K562 (cell line): ENCODE measurements around the gene TMEM132D. TPM values are rescaled to one million over a fixed set of nuclear protein-coding genes. Genes with fewer than 3 reads are reported as not detected.

Experiments used
- ATAC-seq: fragments of 200-7000 bp; cut with Tn5 transposase; 3 replicates; pipeline ENCODE4 v1.9.1; 2020; ENCODE audit warnings: moderate library complexity
- BruUV-seq: library from RNA; stranded (reverse); fragments of 400-500 nt; replicated peaks from 2 replicates; lab custom pipeline; 2021; lab: Mats Ljungman, UMichigan
- CTCF ChIA-PET: fragments of 300-600 bp; formaldehyde crosslinking; extraction: SDS; loops from one replicate; lab custom pipeline; 2021; ENCODE audit warnings: low intra/inter-chr PET ratio; lab: Yijun Ruan, JAX
- POLR2A ChIA-PET: fragments of 300-600, 350-650 bp; sonication (Branson Sonifier 250); formaldehyde crosslinking; extraction: SDS; loops from one replicate; lab custom pipeline; 2021; ENCODE audit warnings: antibody characterized with exemption, inconsistent platforms; lab: Yijun Ruan, JAX
- DNase-seq, 4 experiments: peaks; one replicate each; pipeline versions ENCODE4 v3.0.0 to v3.0.0-alpha.2; 2011 to 2018; ENCODE audit warnings: low spot score in 3 of 4, mixed read lengths in 3 of 4; ENCODE audit errors: extremely low read depth in 1 of 4
- FAIRE-seq: peaks from 2 replicates; lab custom pipeline; 2011; peaks lifted over from hg19 to GRCh38; lab: Jason Lieb, UNC
- H2AFZ ChIP-seq: 2 replicates; pipeline ENCODE4 v1.6.0; 2011; ENCODE audit warnings: low read depth, low read length, control low read depth, inconsistent platforms
- H3K27ac ChIP-seq: fragments of 200-600 bp; 3 replicates; pipeline ENCODE4 v1.8.0; 2011; ENCODE audit warnings: low read depth, mild to moderate bottlenecking, control low read depth, inconsistent platforms, low read length, moderate library complexity, mixed read lengths; ENCODE audit errors: extremely low read depth
- H3K27me3 ChIP-seq, 2 experiments: fragments of 300-600 bp in 1 of 2; 2 replicates in 1 of 2; 3 replicates in 1 of 2; pipeline versions ENCODE4 v1.6.0 to v1.8.0; 2011; ENCODE audit warnings: inconsistent platforms in 2 of 2, low read length in 2 of 2, mild to moderate bottlenecking in 1 of 2, mixed read lengths in 1 of 2, moderate library complexity in 1 of 2; ENCODE audit not compliant: control insufficient read depth in 2 of 2, insufficient read depth in 2 of 2
- H3K36me3 ChIP-seq: fragments of 300-600 bp; 3 replicates; pipeline ENCODE4 v1.8.0; 2011; ENCODE audit warnings: mild to moderate bottlenecking, low read length, inconsistent platforms; ENCODE audit not compliant: control insufficient read depth, insufficient read depth
- H3K4me1 ChIP-seq, 2 experiments: fragments of 200-600 bp in 1 of 2; replicated peaks in 1 of 2; 2 replicates in 1 of 2; 3 replicates in 1 of 2; pipeline versions ENCODE4 v1.5.1 to v1.8.0; 2011; ENCODE audit warnings: inconsistent platforms in 2 of 2, low read length in 2 of 2, mild to moderate bottlenecking in 1 of 2, mixed read lengths in 1 of 2, moderate library complexity in 1 of 2; ENCODE audit not compliant: control insufficient read depth in 2 of 2, insufficient read depth in 2 of 2
- H3K4me2 ChIP-seq: 2 replicates; pipeline ENCODE4 v1.6.1; 2011; ENCODE audit warnings: low read length, control low read depth, inconsistent platforms, mixed read lengths; ENCODE audit not compliant: insufficient read depth
- H3K4me3 ChIP-seq: fragments of 200-600 bp; sonication (generic), shearing (Covaris generic); 2 replicates; pipeline ENCODE4 v1.5.1; 2016; ENCODE audit warnings: control low read depth, inconsistent platforms
- H3K79me2 ChIP-seq: fragments of 200-600 bp; 3 replicates; pipeline ENCODE4 v1.8.0; 2011; ENCODE audit warnings: low read length, inconsistent platforms; ENCODE audit not compliant: control insufficient read depth, insufficient read depth
- H3K9ac ChIP-seq, 2 experiments: 2 replicates each; pipeline versions ENCODE4 v1.6.0 to v1.6.1; 2011; ENCODE audit warnings: low read depth in 2 of 2, low read length in 2 of 2, control low read depth in 1 of 2, inconsistent platforms in 1 of 2, mild to moderate bottlenecking in 1 of 2, mixed read lengths in 1 of 2; ENCODE audit not compliant: insufficient read depth in 1 of 2
- H3K9me1 ChIP-seq: one replicate; pipeline ENCODE4 v1.6.0; 2011; ENCODE audit warnings: inconsistent platforms, mild to moderate bottlenecking, low read length, moderate library complexity; ENCODE audit not compliant: control insufficient read depth, insufficient read depth
- H3K9me3 ChIP-seq: replicated peaks from 2 replicates; pipeline ENCODE4 v1.5.1; 2011; ENCODE audit warnings: low read depth, low read length, inconsistent platforms; ENCODE audit not compliant: control insufficient read depth, insufficient read depth
- H4K20me1 ChIP-seq: replicated peaks from 2 replicates; pipeline ENCODE4 v1.6.1; 2011; ENCODE audit warnings: low read length, inconsistent platforms, mixed read lengths; ENCODE audit not compliant: control insufficient read depth, insufficient read depth
- ATF3 ChIP-seq, 2 experiments: fragments of 450-650 bp in 1 of 2; sonication (generic) in 1 of 2; formaldehyde crosslinking in 1 of 2; IDR thresholded peaks in 1 of 2; conservative IDR thresholded peaks in 1 of 2; 2 replicates each; pipeline versions ENCODE4 v1.6.1 to v1.8.1; 2016 to 2023; ENCODE audit warnings: mild to moderate bottlenecking in 2 of 2, moderate library complexity in 2 of 2, inconsistent platforms in 1 of 2, missing genetic modification reagents in 1 of 2
- CC2D1A ChIP-seq: fragments of 450-650 bp; IDR thresholded peaks from 2 replicates; pipeline ENCODE4 v1.6.1; 2017; ENCODE audit warnings: mild to moderate bottlenecking
- E2F3 ChIP-seq: fragments of 250-450 bp; sonication (Bioruptor Pico); IDR thresholded peaks from 2 replicates; pipeline ENCODE4 v1.4.0; 2020; ENCODE audit warnings: mild to moderate bottlenecking
- GTF2E2 ChIP-seq: fragments of 200-800 bp; sonication (Bioruptor generic); IDR thresholded peaks from 2 replicates; pipeline ENCODE4 v1.6.1; 2016; ENCODE audit warnings: missing genetic modification characterization, missing compliant biosample characterization
- GTF2F1 ChIP-seq: IDR thresholded peaks from 2 replicates; pipeline ENCODE4 v1.6.1; 2011; ENCODE audit warnings: low read depth, low read length, improper control_type of control experiment
- HMBOX1 ChIP-seq: sonication (generic); IDR thresholded peaks from 2 replicates; pipeline ENCODE4 v1.6.1; 2016
- MCM7 ChIP-seq, 2 experiments: fragments of 450-650 bp; IDR thresholded peaks; 2 replicates each; pipeline ENCODE4 v1.6.1; 2016 to 2018
- MTA2 ChIP-seq: fragments of 450-650 bp; IDR thresholded peaks from 2 replicates; pipeline ENCODE4 v1.6.1; 2016; ENCODE audit warnings: low read depth
- MXD1 ChIP-seq: fragments of 250-450 bp; sonication (Bioruptor Pico); IDR thresholded peaks from 2 replicates; pipeline ENCODE4 v1.8.0; 2021; ENCODE audit warnings: borderline replicate concordance, mild to moderate bottlenecking, moderate library complexity; ENCODE audit not compliant: poor library complexity, severe bottlenecking
- RHOXF2B ChIP-seq: fragments of 250-450 bp; sonication (Bioruptor Pico); conservative IDR thresholded peaks from 2 replicates; pipeline ENCODE4 v1.5.1; 2021
- SMAD1 ChIP-seq: fragments of 150-350 bp; IDR thresholded peaks from 2 replicates; pipeline ENCODE4 v1.6.1; 2014; ENCODE audit warnings: low read length, low read depth; ENCODE audit not compliant: partially characterized antibody
- TAL1 ChIP-seq: fragments of 450-650 bp; IDR thresholded peaks from 2 replicates; pipeline ENCODE4 v1.6.1; 2016; ENCODE audit warnings: mild to moderate bottlenecking
- TRIM24 ChIP-seq, 2 experiments: fragments of 450-650 bp; IDR thresholded peaks; 2 replicates each; pipeline ENCODE4 v1.6.1; 2016
- ZNF134 ChIP-seq: fragments of 250-450 bp; sonication (Bioruptor Pico); conservative IDR thresholded peaks from 2 replicates; pipeline ENCODE4 v1.4.0; 2020
- ZNF274 ChIP-seq: IDR thresholded peaks from 2 replicates; pipeline ENCODE4 v1.6.1; 2011; ENCODE audit warnings: low read depth, mild to moderate bottlenecking, low read length, moderate library complexity, borderline replicate concordance
- WGBS: fragments of 100-300 bp; shearing (Covaris generic); methylation state at CpG from one replicate; pipeline ENCODE4 v1.1.6; 2016; ENCODE audit warnings: low coverage, mixed read lengths; ENCODE audit not compliant: insufficient coverage; ENCODE audit errors: missing lambda C conversion rate; 5-methylcytosine and 5-hydroxymethylcytosine counted together
- in situ Hi-C: fragments of 300-500 bp; cut with MboI; formaldehyde crosslinking; loops from 4 replicates; pipeline ENCODE4 v1.15.0; 2018; ENCODE audit warnings: inconsistent platforms, mixed read lengths
- intact Hi-C: fragments of 100-400 bp; cut with micrococcal nuclease; formaldehyde crosslinking; loops from 2 replicates; pipeline ENCODE4 v1.14.2; 2022
- polyA plus RNA-seq, 8 experiments: library from polyadenylated mRNA; depleted of rRNA in 4 of 8; stranded (reverse) in 5 of 8; unstranded in 3 of 8; fragments of >200 nt; fragmentation: Nextera tagmentation in 2 of 8; fragmentation: Illumina TruSeq in 1 of 8; extraction: Ambion mirVana in 2 of 8; extraction: Trizol in 1 of 8; gene quantifications; 2 replicates each; pipeline versions ENCODE4 v1.2.1 to v1.2.3, GENCODE V29; 2011 to 2014; ENCODE audit warnings: inconsistent platforms in 1 of 8, missing spikeins in 1 of 8
- total RNA-seq, 7 experiments: library from RNA; depleted of rRNA in 6 of 7; stranded (reverse); fragments of >200 nt in 6 of 7; fragmentation: Illumina TruSeq in 2 of 7; extraction: Trizol in 2 of 7; gene quantifications; 2 replicates each; pipeline versions ENCODE4 v1.2.1 to v1.2.3, GENCODE V29; 2011 to 2021; ENCODE audit warnings: low replicate concordance in 1 of 7

TMEM132D gene
- total and polyA plus RNA-seq, 9 of the 15 experiments (the other 6 are each of a cell fraction or from before 2014, with no cell fraction given): not detected

GRCh38 chr12:129873833-129874208 is 30.0 kb downstream of the TMEM132D start:
- ChIA-PET POLR2A (no interaction called here), CTCF (no interaction called here)
- Histone ChIP-seq H3K9ac (no peak overlapping the region), H3K4me2 (no peak overlapping the region), H3K4me1 (no peaks in the 10 kb centered on the region), H2AFZ (no peak overlapping the region), H3K79me2 (no peaks in the 10 kb centered on the region), H3K4me3 (no peak overlapping the region), H3K9me3 (no peaks in the 10 kb centered on the region), H3K36me3 (no peaks in the 10 kb centered on the region)
- DNase-seq: no peak
- intact Hi-C loops (no loop called here), in situ Hi-C loops (no loop called here)
- no TSS peak for BruUV-seq
- ATAC-seq: no peak
- no peak for FAIRE-seq
- WGBS: 0% methylated on average over 6 of the region's 6 CpGs
- TF ChIP-seq RHOXF2B (CRISPR knock-in tag) (no peak), ZNF134 (CRISPR knock-in tag) (no peak), CC2D1A (no peak)
- TF ChIP-seq, all 486 proteins: peak for 0
- Histone ChIP-seq H3K9me1 (peaks cover 3% of the 10 kb centered on the region), H4K20me1 (no peaks in the 10 kb centered on the region), H3K27ac (no peak overlapping the region), H3K27me3 (peaks cover 5 to 8% of the 10 kb centered on the region in 2 experiments; a peak in 3 of 5 replicates)

- Histone ChIP-seq H3K27ac (no peak overlapping the region), H3K9me1 (peaks cover 3% of the 10 kb centered on the region), H3K4me2 (no peak overlapping the region), H2AFZ (no peak overlapping the region), H3K4me1 (no peaks in the 10 kb centered on the region), H3K9me3 (no peaks in the 10 kb centered on the region), H3K36me3 (no peaks in the 10 kb centered on the region), H3K9ac (no peak overlapping the region), H3K79me2 (no peaks in the 10 kb centered on the region), H3K4me3 (no peak overlapping the region), H4K20me1 (no peaks in the 10 kb centered on the region), H3K27me3 (peaks cover 5 to 8% of the 10 kb centered on the region in 2 experiments; a peak in 3 of 5 replicates)
- ATAC-seq (no peak), DNase-seq (no peak), FAIRE-seq (peak; percentile 15)
- BruUV-seq: no TSS peak
- in situ Hi-C loops (no loop called here), intact Hi-C loops (no loop called here)
- ChIA-PET CTCF (no interaction called here), POLR2A (no interaction called here)
- under 1% methylated on average over 13 of the region's 13 CpGs for WGBS
- TF ChIP-seq ATF3 (IDR thresholded peaks at IDR 0.05): no peak
- TF ChIP-seq ATF3 (CRISPR knock-in tag; conservative IDR thresholded peaks at IDR 0.05): no peak
- TF ChIP-seq E2F3 (CRISPR knock-in tag): no peak
- TF ChIP-seq MTA2: no peak
- TF ChIP-seq SMAD1: no peak
- TF ChIP-seq GTF2E2: no peak
- TF ChIP-seq GTF2F1: no peak
- TF ChIP-seq ZNF274: no peak
- TF ChIP-seq HMBOX1: no peak
- no peak for TF ChIP-seq MXD1
- no peak for TF ChIP-seq TRIM24 (IDR thresholded peaks at IDR 0.05)
- no peak for TF ChIP-seq MCM7 (IDR thresholded peaks at IDR 0.05)
- no peak for TF ChIP-seq TAL1
Measured at GRCh38 chr12:129873111-129873832, 30.6 kb downstream of the TMEM132D start.
